Adipocyte (in vitro differentiated cells): ENCODE results near the gene ADGRF3.
A peak's percentile ranks its signal among the peaks of the same experiment; 100 is the strongest.
"Not testable (repeated sequence)": the region's sequence is repeated elsewhere in the genome, so short reads cannot be mapped to it uniquely, and the experiment has no call there.

Experiments used
- DNase-seq: peaks from one replicate; pipeline ENCODE4 v3.0.0-alpha.2; 2015; ENCODE audit warnings: low read depth
- H3K27me3 ChIP-seq: replicated peaks from 2 replicates; pipeline ENCODE4 v1.7.0; 2013; ENCODE audit warnings: mild to moderate bottlenecking, low read length, moderate library complexity; ENCODE audit not compliant: control insufficient read depth, insufficient read depth
- H3K36me3 ChIP-seq: 2 replicates; pipeline ENCODE4 v1.7.0; 2013; ENCODE audit warnings: low read length, mild to moderate bottlenecking, moderate library complexity; ENCODE audit not compliant: control insufficient read depth, insufficient read depth, severe bottlenecking
- H3K4me1 ChIP-seq: 2 replicates; pipeline ENCODE4 v1.7.0; 2013; ENCODE audit warnings: mild to moderate bottlenecking, low read length, moderate library complexity; ENCODE audit not compliant: control insufficient read depth, insufficient read depth
- H3K4me3 ChIP-seq: 2 replicates; pipeline ENCODE4 v1.7.0; 2013; ENCODE audit warnings: mild to moderate bottlenecking, low read length, moderate library complexity
- H3K9ac ChIP-seq: 2 replicates; pipeline ENCODE4 v1.7.0; 2013; ENCODE audit warnings: mild to moderate bottlenecking, low read length, moderate library complexity
- H3K9me3 ChIP-seq: 2 replicates; pipeline ENCODE4 v1.7.0; 2013; ENCODE audit warnings: mild to moderate bottlenecking, low read length, moderate library complexity; ENCODE audit not compliant: control insufficient read depth

The ADGRF3 gene

DNA sequence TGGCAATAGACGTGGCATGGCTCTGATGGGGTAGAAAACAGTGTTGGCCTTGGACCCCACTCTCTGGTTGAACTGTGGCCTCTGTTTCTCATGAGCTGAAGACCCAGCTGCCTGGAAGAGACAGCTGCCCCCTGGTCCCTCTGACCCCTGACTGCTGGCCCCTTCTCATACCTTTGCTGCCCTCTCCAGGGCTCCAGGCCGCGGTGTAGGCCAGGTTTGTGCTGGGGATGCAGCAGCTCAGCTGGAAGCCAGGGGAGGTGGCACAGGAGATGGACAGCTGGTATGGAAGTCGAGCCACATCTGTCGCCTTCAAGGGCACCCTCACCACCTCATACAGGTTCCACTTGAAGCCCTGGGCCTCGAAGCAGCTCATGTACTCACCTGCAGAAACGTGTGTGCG lies 32.3 kb downstream of the ADGRF3 start:
- no peak overlapping the region for H3K9ac ChIP-seq
- H3K36me3 ChIP-seq: no peaks in the 10 kb centered on the region
- H3K4me1 ChIP-seq: peaks cover 8% of the 10 kb centered on the region
- H3K4me3 ChIP-seq: no peak overlapping the region
- H3K9me3 ChIP-seq: no peaks in the 10 kb centered on the region
- no peak for DNase-seq
- H3K27me3 ChIP-seq: peaks cover 23% of the 10 kb centered on the region

- Histone ChIP-seq H3K4me3 (no peak overlapping the region), H3K9me3 (no peaks in the 10 kb centered on the region), H3K9ac (no peak overlapping the region), H3K4me1 (peaks cover 8% of the 10 kb centered on the region), H3K27me3 (peaks cover 23% of the 10 kb centered on the region), H3K36me3 (no peaks in the 10 kb centered on the region)
- DNase-seq: no peak
These were observed 33.1 kb downstream of the ADGRF3 start for GRCh38 chr2:26313446-26313845.

DNA sequence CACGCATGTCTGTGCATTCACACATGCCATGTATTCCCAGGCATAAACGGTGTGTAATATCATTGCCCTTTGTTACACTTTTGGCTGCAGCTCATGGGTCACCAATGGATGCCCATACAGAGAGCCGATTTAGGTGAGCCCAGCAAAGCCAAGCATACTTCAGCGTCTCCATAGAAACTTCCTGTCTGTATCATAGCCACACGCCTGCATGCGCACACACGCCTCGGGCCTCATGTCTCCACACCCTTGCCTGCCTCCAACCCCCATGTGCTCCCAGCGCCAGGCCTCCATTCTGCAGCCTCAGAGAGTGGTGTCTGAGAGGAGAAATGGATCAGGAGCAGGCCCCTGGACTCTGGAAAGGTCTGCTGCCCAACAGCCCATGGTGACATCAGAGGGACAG lies 34.1 kb downstream of the ADGRF3 start:
- peaks cover 23% of the 10 kb centered on the region for H3K27me3 ChIP-seq
- H3K9me3 ChIP-seq: no peaks in the 10 kb centered on the region
- no peaks in the 10 kb centered on the region for H3K36me3 ChIP-seq
- no peak overlapping the region for H3K4me3 ChIP-seq
- DNase-seq: no peak
- H3K9ac ChIP-seq: no peak overlapping the region
- H3K4me1 ChIP-seq: peaks cover 4% of the 10 kb centered on the region

GRCh38 chr2:26309921-26310320 lies 36.7 kb downstream of the ADGRF3 start:
- Histone ChIP-seq H3K9me3 (no peaks in the 10 kb centered on the region), H3K9ac (no peak overlapping the region), H3K4me1 (peaks cover under 1% of the 10 kb centered on the region), H3K27me3 (peaks cover 12% of the 10 kb centered on the region), H3K36me3 (no peaks in the 10 kb centered on the region), H3K4me3 (no peak overlapping the region)
- DNase-seq: no peak

GRCh38 chr2:26305540-26305939 lies 41.0 kb downstream of the ADGRF3 start:
- peak overlapping the region; percentile 47 for H3K9ac ChIP-seq
- H3K4me3 ChIP-seq: peak overlapping the region; percentile 25
- no peaks in the 10 kb centered on the region for H3K36me3 ChIP-seq
- H3K9me3 ChIP-seq: no peaks in the 10 kb centered on the region
- no peaks in the 10 kb centered on the region for H3K27me3 ChIP-seq
- no peak for DNase-seq
- H3K4me1 ChIP-seq: peaks cover 13% of the 10 kb centered on the region

DNA sequence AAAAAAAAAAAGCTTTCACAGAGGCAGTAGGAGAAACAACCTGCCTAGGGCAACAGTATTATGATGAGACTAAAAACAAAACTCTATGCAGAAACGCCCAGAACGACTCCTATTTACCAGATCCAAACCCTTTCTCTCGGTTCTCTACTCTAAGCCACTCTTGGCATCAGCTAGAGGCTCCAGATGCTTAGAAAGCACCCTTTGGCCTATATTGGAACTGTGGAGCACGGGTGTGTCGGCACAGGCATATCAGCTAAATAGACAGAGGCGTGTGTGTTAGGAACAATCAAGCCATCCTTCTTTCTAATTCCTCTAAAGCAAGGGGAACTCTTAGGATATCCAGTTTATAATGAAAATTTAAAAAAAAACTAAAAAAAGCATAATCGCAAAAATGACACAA lies 41.5 kb downstream of the ADGRF3 start:
- not testable (repeated sequence) for H3K27me3 ChIP-seq, DNase-seq, H3K9me3 ChIP-seq, H3K36me3 ChIP-seq
- H3K9ac ChIP-seq: peak overlapping the region; percentile 47
- peaks cover 18% of the 10 kb centered on the region for H3K4me1 ChIP-seq
- peak overlapping the region; percentile 25 for H3K4me3 ChIP-seq

- no peak overlapping the region for H3K9ac ChIP-seq
- no peaks in the 10 kb centered on the region for H3K9me3 ChIP-seq
- peaks cover 31% of the 10 kb centered on the region for H3K4me1 ChIP-seq
- H3K4me3 ChIP-seq: no peak overlapping the region
- H3K27me3 ChIP-seq: no peaks in the 10 kb centered on the region
- no peak for DNase-seq
- H3K36me3 ChIP-seq: no peaks in the 10 kb centered on the region
These were observed 43.7 kb downstream of the ADGRF3 start for GRCh38 chr2:26302846-26303245.

DNA sequence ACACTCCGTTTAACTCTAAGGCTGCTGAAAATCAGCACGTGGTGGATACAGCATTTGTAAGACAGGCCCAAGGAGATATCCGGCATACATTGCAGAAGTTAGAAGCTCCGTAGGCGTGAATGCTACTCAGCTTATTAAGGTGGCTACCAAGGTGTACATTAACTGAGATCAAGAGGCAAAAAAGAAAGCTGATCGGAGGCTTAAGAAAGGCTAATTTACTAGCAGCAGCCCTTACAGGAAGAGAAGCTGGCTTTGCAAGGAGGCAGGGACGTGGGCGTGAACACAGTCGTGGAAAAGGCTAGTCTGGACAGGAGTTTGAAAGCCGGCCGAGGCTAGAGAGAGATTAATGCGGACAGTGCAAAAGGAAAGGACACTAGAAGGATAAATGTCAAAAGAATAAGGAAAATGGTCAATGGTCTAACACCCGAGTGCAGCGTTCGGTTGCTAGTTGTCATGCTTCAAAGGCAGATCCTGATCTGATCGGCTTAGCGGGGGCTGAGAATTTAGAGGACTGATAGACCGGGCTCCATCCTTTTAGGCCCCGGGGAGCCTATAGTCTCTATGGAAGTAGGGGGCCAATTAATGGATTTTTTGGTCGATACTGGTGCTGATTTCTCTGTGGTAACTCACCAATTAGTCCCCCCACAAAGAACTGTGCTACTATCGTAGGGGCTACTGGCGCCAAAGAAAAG lies 46.2 kb downstream of the ADGRF3 start:
- peak overlapping the region; percentile 82 for H3K4me3 ChIP-seq
- peak overlapping the region; percentile 89 for H3K9ac ChIP-seq
- H3K36me3 ChIP-seq: no peaks in the 10 kb centered on the region
- H3K4me1 ChIP-seq: peaks cover 31% of the 10 kb centered on the region
- H3K27me3 ChIP-seq: no peaks in the 10 kb centered on the region
- DNase-seq: peak; percentile 55
- H3K9me3 ChIP-seq: no peaks in the 10 kb centered on the region

GRCh38 chr2:26299471-26300101 lies 47.0 kb downstream of the ADGRF3 start:
- no peaks in the 10 kb centered on the region for H3K36me3 ChIP-seq
- H3K27me3 ChIP-seq: no peaks in the 10 kb centered on the region
- H3K4me1 ChIP-seq: peaks cover 26% of the 10 kb centered on the region
- H3K4me3 ChIP-seq: peak overlapping the region; percentile 82
- H3K9ac ChIP-seq: peak overlapping the region; percentile 89
- H3K9me3 ChIP-seq: no peaks in the 10 kb centered on the region
- peak; percentile 77 for DNase-seq

GRCh38 chr2:26298638-26299393 lies 47.8 kb downstream of the ADGRF3 start:
- Histone ChIP-seq H3K27me3 (no peaks in the 10 kb centered on the region), H3K9me3 (no peaks in the 10 kb centered on the region), H3K4me1 (peaks cover 24% of the 10 kb centered on the region), H3K9ac (peak overlapping the region; percentile 89), H3K4me3 (peak overlapping the region; percentile 82), H3K36me3 (no peaks in the 10 kb centered on the region)
- peak; percentile 68 for DNase-seq

DNA sequence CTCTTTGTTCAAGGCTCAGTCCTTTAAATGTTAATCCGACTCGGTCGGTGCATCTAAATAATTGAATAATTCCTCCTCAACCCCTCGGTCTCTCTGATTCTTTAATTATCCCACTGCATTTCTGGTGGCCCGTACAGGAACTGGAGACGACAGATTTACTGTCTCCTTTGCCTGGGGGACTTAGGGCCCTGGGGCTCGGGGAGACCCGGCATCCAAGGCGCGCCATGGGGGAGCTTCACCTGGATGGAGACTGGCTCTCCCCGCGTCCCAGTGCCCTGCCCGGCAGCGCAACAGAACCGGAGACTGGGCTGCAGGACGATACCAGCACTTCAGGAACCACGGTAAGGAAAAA lies 48.3 kb downstream of the ADGRF3 start:
- Histone ChIP-seq H3K9me3 (no peaks in the 10 kb centered on the region), H3K36me3 (no peaks in the 10 kb centered on the region), H3K9ac (peak overlapping the region; percentile 89), H3K27me3 (no peaks in the 10 kb centered on the region), H3K4me3 (peak overlapping the region; percentile 82), H3K4me1 (peaks cover 24% of the 10 kb centered on the region)
- DNase-seq: no peak
